ENCODE results near the gene DBN1.

The DBN1 gene

GRCh38 chr5:177442066-177442826 lies 31.2 kb downstream of the DBN1 start:
- no peak for DNase-seq

- no peak for DNase-seq
Measured at GRCh38 chr5:177440990-177441780, 32.2 kb downstream of the DBN1 start.

GRCh38 chr5:177440211-177440989 lies 33.0 kb downstream of the DBN1 start:
- no peak for DNase-seq

GRCh38 chr5:177439518-177440053 lies 33.8 kb downstream of the DBN1 start:
- no peak for DNase-seq

GRCh38 chr5:177438468-177438867 lies 35.0 kb downstream of the DBN1 start:
- DNase-seq, result no peak

GRCh38 chr5:177437623-177438022 lies 35.8 kb downstream of the DBN1 start:
- DNase-seq, result no peak

- DNase-seq, result no peak
Measured at GRCh38 chr5:177435847-177436536, 37.4 kb downstream of the DBN1 start.

- no peak for DNase-seq
Measured at GRCh38 chr5:177434942-177435738, 38.3 kb downstream of the DBN1 start.

- no peak for DNase-seq
Measured at GRCh38 chr5:177434437-177434836, 39.0 kb downstream of the DBN1 start.

- DNase-seq, result no peak
Measured at GRCh38 chr5:177433658-177434217, 39.7 kb downstream of the DBN1 start.

GRCh38 chr5:177432839-177433657 lies 40.4 kb downstream of the DBN1 start:
- no peak for DNase-seq

- no peak for DNase-seq
Measured at GRCh38 chr5:177432143-177432838, 41.1 kb downstream of the DBN1 start.

GRCh38 chr5:177431317-177432142 lies 41.9 kb downstream of the DBN1 start:
- peak in 1 of 2 donors; percentile 29 for DNase-seq

- DNase-seq, result no peak
Measured at GRCh38 chr5:177430972-177431316, 42.5 kb downstream of the DBN1 start.

- no peak for DNase-seq
Measured at GRCh38 chr5:177430140-177430951, 43.1 kb downstream of the DBN1 start.

GRCh38 chr5:177429248-177430040 lies 44.0 kb downstream of the DBN1 start:
- peak; percentile 97 to 98 for DNase-seq

All from inflammatory macrophage (primary cell).